MM.1S (cell line): Measurements from ENCODE around the gene GREB1.
A peak's percentile ranks its signal among the peaks of the same experiment; 100 is the strongest.

ENCODE experiments used
- DNase-seq: peaks from one replicate; pipeline ENCODE4 v3.0.0-alpha.2; 2015
- H2AFZ ChIP-seq: fragments of 300-600 bp; sonication (generic); 2 replicates; pipeline ENCODE4 v1.6.0; 2016; ENCODE audit warnings: antibody characterized with exemption, low read length
- H3F3A ChIP-seq: fragments of 300-600 bp; sonication (generic); 2 replicates; pipeline ENCODE4 v1.6.1; 2016; ENCODE audit warnings: mild to moderate bottlenecking, antibody characterized with exemption, low read length, moderate library complexity, mixed read lengths; ENCODE audit not compliant: insufficient read depth
- H3K27ac ChIP-seq: fragments of 300-600 bp; sonication (generic); 2 replicates; pipeline ENCODE4 v1.5.1; 2016; ENCODE audit warnings: mild to moderate bottlenecking, low read length
- H3K27me3 ChIP-seq: fragments of 300-600 bp; sonication (generic); replicated peaks from 2 replicates; pipeline ENCODE4 v1.6.0; 2016; ENCODE audit warnings: low read length; ENCODE audit not compliant: insufficient read depth
- H3K36me3 ChIP-seq: fragments of 300-600 bp; sonication (generic); replicated peaks from 2 replicates; pipeline ENCODE4 v1.6.1; 2016; ENCODE audit warnings: mild to moderate bottlenecking, low read length, mixed read lengths; ENCODE audit not compliant: insufficient read depth
- H3K4me1 ChIP-seq: fragments of 300-600 bp; sonication (generic); 2 replicates; pipeline ENCODE4 v1.6.1; 2016; ENCODE audit warnings: low read length, mixed read lengths
- H3K4me2 ChIP-seq: fragments of 300-600 bp; sonication (generic); 2 replicates; pipeline ENCODE4 v1.6.0; 2016; ENCODE audit warnings: low read depth, low read length
- H3K4me3 ChIP-seq: fragments of 300-600 bp; sonication (generic); 2 replicates; pipeline ENCODE4 v1.5.1; 2016; ENCODE audit warnings: low read length, mixed read lengths
- H3K79me2 ChIP-seq: fragments of 300-600 bp; sonication (generic); 2 replicates; pipeline ENCODE4 v1.6.1; 2016; ENCODE audit warnings: mixed run types, low read length, mixed read lengths
- H3K9ac ChIP-seq: fragments of 300-600 bp; sonication (generic); 2 replicates; pipeline ENCODE4 v1.6.1; 2016; ENCODE audit warnings: low read length, mixed read lengths
- H3K9me2 ChIP-seq: fragments of 300-600 bp; sonication (generic); replicated peaks from 2 replicates; pipeline ENCODE4 v1.6.1; 2016; ENCODE audit warnings: mild to moderate bottlenecking, low read length, mixed read lengths; ENCODE audit not compliant: insufficient read depth
- H3K9me3 ChIP-seq: fragments of 300-600 bp; sonication (generic); replicated peaks from 2 replicates; pipeline ENCODE4 v1.6.1; 2016; ENCODE audit warnings: mild to moderate bottlenecking, low read length, mixed read lengths; ENCODE audit not compliant: insufficient read depth
- H4K20me1 ChIP-seq: fragments of 300-600 bp; sonication (generic); 2 replicates; pipeline ENCODE4 v1.6.1; 2016; ENCODE audit warnings: mild to moderate bottlenecking, low read length, moderate library complexity, mixed read lengths; ENCODE audit not compliant: insufficient read depth
- CTCF ChIP-seq: fragments of 300-600 bp; sonication (generic); IDR thresholded peaks from 2 replicates; pipeline ENCODE4 v1.5.1; 2016; ENCODE audit warnings: antibody characterized with exemption, low read length, mixed read lengths
- EZH2 ChIP-seq: fragments of 300-600 bp; sonication (generic); optimal IDR thresholded peaks from 2 replicates; pipeline ENCODE3; 2017; ENCODE audit warnings: low read depth, mild to moderate bottlenecking, antibody characterized with exemption, low read length, mixed read lengths
- EZH2phosphoT487 ChIP-seq: fragments of 300-600 bp; sonication (generic); IDR thresholded peaks from 2 replicates; pipeline ENCODE4 v1.6.1; 2018; ENCODE audit warnings: antibody characterized with exemption, low read length

Gene GREB1

GRCh38 chr2:11532416-11533055, 1.3 kb upstream of the GREB1 start:
- TF ChIP-seq EZH2, result no peak
- Histone ChIP-seq H3K79me2 (no peaks in the 10 kb centered on the region), H3K9me2 (no peaks in the 10 kb centered on the region), H3K4me3 (no peak overlapping the region), H3K4me1 (no peaks in the 10 kb centered on the region), H3K27ac (no peak overlapping the region), H3K9me3 (no peaks in the 10 kb centered on the region), H3K9ac (no peak overlapping the region), H3K4me2 (no peak overlapping the region), H4K20me1 (no peaks in the 10 kb centered on the region), H3K36me3 (no peaks in the 10 kb centered on the region), H2AFZ (no peak overlapping the region), H3F3A (no peaks in the 10 kb centered on the region), H3K27me3 (no peaks in the 10 kb centered on the region)
- no peak for DNase-seq

GRCh38 chr2:11534071-11534745, 363 bp downstream of the GREB1 start:
- no peaks in the 10 kb centered on the region for H3K9me3 ChIP-seq
- H3K4me1 ChIP-seq, result no peaks in the 10 kb centered on the region

GRCh38 chr2:11534746-11535484, 1.1 kb downstream of the GREB1 start:
- no peaks in the 10 kb centered on the region for H4K20me1 ChIP-seq
- H3F3A ChIP-seq, result no peaks in the 10 kb centered on the region
- no peak for DNase-seq
- H3K4me1 ChIP-seq, result no peaks in the 10 kb centered on the region
- no peaks in the 10 kb centered on the region for H3K9me3 ChIP-seq
- no peaks in the 10 kb centered on the region for H3K36me3 ChIP-seq
- H3K79me2 ChIP-seq, result no peaks in the 10 kb centered on the region
- TF ChIP-seq EZH2phosphoT487, result no peak
- peak; percentile 24 for TF ChIP-seq CTCF
- no peak overlapping the region for H3K27ac ChIP-seq
- H3K27me3 ChIP-seq, result no peaks in the 10 kb centered on the region
- no peaks in the 10 kb centered on the region for H3K9me2 ChIP-seq
- no peak overlapping the region for H3K9ac ChIP-seq
- H3K4me3 ChIP-seq, result no peak overlapping the region
- H2AFZ ChIP-seq, result no peak overlapping the region
- no peak overlapping the region for H3K4me2 ChIP-seq

More at GRCh38 chr2:11534071-11534745, 363 bp downstream of the GREB1 start:
- Histone ChIP-seq H2AFZ (no peak overlapping the region), H3K4me2 (no peak overlapping the region), H3K79me2 (no peaks in the 10 kb centered on the region), H3K9ac (no peak overlapping the region), H3F3A (no peaks in the 10 kb centered on the region), H3K36me3 (no peaks in the 10 kb centered on the region), H3K9me2 (no peaks in the 10 kb centered on the region), H3K27me3 (no peaks in the 10 kb centered on the region), H4K20me1 (no peaks in the 10 kb centered on the region), H3K27ac (no peak overlapping the region), H3K4me3 (no peak overlapping the region)
- no peak for DNase-seq
- no peak for TF ChIP-seq CTCF
- TF ChIP-seq EZH2, result no peak
- no peak for TF ChIP-seq EZH2phosphoT487
